GM19099 (cell line): ENCODE data around the gene CFAP70.

Source experiments
- POLR2A ChIP-seq: IDR thresholded peaks from 3 replicates; pipeline ENCODE4 v1.6.1; 2011; ENCODE audit warnings: low read depth; ENCODE audit not compliant: insufficient read length; ENCODE audit errors: extremely low read depth

Gene CFAP70

DNA sequence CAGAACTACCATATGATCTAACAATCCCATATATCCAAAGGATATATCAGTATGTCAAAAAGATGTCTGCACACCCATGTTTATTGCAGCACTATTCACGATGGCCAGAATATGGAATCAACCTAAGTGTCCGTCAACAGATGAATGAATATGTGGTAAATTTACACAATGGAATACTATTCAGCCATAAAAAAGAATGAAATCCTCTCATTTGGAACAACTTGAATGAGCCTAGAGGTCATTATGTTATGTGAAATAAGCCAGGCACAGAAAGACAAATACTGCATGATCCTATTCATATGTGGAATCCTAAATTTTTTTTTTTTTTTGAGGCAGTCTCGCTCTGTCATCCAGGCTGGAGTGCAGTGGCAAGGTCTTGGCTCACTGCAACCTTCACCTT lies 6.3 kb upstream of the CFAP70 start:
- no peak for TF ChIP-seq POLR2A

DNA sequence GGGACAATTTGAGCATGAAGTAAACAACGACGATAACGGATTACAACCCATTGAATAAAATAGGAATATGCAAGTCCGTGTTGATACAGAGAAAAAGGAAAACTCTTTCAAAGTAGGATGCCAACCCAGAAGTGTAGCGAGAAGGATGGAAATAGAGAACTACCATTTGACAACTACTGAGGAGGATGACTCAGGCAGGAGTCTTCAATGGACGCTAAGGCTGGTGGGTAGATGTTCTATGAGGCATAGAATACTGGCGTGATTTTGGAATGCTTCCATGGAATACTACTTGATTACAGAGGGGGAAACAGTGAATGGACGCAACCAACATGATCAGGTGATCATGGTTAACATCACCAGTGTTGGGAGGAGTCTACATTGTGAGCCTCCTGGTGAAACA lies 828 bp upstream of the CFAP70 start:
- TF ChIP-seq POLR2A: no peak

DNA sequence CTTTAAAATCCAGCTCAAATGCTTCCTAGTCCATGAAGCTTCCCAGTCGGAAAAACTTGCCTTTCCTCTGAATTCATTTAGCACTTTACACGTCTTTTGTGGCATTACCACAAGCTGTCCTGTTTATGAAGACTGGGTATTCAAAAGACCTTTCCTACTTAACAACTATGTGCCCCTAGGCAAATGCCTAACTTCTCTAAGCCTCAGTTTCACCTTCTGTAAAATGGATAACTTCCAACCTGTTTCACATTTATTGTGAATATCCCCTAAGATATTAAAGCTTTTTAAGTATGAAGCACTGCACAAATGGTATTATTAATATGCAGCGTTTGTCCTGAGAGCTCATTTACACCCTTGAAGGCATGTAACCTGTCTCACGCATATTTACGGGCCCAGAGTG lies 843 bp downstream of the CFAP70 start:
- TF ChIP-seq POLR2A: no peak

DNA sequence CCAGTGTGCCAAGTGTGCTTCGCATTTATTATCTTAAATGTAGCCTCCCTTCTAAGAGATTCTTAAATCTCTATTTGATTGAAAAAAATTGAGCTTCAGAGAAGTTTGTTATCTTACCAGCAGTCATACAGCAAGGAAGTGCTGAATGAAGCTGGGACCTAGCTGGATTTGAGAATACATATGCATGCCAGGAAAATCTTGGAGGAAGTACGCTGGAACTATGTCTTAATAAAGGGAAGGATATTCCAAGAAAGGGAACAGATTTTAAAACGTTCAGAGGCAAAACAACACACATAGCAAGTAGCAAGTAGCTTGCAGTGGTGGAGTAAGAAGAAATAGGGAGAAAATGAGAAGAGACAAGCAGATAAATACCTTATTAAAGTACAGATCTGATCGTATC lies 1.5 kb downstream of the CFAP70 start:
- TF ChIP-seq POLR2A: no peak

DNA sequence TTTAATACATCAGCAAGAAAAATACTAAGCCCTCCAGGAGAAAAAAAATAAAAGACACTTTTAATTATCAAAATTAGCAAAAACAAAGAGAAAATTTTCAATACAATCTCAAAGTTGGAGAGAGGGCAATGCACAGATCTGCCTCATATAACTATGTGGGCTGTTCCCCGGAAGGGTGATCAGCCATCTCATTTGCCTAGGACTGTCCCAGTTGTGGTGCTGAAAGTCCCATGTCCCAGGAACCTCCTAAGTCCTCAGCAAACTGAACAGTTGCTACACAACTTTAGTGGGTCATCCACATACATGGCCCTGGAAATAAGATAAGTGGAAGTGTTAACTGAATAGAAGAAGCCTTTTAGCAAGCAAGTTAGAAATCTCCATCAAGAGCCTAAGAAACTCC lies 14.4 kb downstream of the CFAP70 start:
- no peak for TF ChIP-seq POLR2A

DNA sequence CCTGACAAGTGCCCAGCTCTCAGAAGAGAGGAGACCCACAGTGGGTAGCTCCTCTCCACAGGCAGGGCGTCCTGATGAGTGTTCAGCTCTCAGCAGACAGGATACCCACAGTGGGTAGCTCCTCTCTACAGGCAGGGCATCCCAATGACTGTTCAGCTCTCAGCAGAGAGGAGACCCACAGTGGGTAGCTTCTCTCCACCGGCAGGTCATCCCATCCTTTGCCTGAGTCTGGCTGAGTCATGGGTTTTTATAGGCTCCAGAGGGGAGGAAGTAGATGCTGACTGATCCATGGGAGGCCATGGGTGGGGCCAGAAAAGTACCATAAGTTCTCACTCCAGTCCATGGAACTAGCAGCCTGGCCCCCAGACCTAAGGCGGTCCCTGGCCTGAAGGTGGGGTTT lies 18.5 kb downstream of the CFAP70 start:
- no peak for TF ChIP-seq POLR2A

DNA sequence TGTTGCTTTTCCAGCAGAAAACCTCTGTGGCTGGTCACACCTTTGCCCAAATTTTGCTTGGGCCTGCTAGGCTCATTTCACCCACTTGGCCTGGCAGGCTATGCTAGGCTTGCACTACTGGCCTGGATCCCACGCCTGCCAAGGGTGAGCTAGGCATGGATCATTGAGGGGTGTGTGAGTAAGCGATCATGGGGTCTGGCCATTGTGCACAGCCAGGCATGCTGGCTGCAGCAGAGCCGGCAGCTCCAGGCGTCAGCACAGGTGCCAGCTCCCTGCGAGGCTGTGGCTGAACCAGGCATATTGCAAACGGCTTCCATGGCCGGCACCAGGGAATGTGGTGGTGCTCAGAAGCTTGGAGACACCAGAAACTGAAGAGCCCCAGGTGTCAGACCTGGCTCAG lies 19.2 kb downstream of the CFAP70 start:
- no peak for TF ChIP-seq POLR2A

DNA sequence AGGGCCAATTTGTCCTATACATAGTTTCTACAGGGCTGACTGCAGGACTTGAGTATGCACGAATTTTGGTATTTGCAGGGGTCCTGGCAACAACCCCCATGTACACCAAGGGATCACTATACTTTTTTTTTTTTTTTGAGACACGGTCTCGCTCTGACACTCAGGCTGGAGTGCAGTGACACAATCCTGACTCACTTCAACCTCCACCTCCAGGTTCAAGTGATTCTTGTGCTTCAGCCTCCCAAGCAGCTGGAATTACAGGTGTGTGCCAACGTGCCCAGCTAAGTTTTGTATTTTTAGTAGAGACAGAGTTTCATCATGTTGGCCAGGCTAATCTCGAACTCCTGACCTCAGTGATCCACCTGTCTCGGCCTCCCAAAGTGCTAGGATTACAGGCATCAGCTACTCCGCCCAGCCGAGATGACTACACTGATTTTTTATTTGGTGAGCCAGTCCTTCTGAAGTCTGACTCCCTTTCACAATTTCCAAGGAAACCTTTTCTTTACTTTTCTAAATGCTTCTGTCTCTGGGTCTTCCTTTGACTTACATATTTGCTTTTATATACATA lies 19.8 kb downstream of the CFAP70 start:
- TF ChIP-seq POLR2A: no peak

DNA sequence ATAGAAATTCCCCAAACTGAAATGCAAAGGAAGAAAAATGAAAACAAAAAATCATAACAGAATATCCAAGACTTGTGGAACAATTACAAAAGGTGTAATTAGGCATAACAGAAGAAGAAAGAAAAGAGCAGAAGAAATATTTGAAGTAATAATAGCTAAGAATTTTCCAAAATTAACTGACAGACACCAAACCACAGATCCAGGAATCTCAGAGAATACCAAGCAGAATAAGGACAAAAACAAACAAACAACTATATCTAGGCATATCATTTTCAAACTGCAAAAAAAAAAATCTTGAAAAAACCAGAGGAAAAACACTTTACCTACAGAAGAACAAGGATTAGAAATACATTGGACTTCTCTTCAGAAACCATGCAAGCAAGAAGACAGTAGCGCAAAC lies 25.5 kb downstream of the CFAP70 start:
- no peak for TF ChIP-seq POLR2A

DNA sequence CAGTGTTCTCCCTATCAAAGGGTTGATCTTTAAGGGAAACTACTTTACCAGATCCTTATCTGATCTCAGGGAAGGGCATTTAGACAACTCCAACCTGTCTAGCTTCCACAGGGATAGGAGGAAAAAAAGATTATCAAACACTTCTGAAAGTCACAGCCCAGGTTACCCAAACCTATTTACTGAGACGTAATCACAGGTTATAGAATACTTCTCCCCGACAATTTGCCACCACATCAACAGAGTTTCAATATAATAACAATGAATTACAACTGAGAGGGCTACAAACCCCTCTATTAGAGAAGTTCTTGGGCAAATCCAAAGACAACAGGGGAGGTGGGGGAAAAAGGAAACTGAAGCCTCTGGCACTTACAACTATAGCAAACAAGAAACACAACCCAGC lies 26.3 kb downstream of the CFAP70 start:
- no peak for TF ChIP-seq POLR2A

DNA sequence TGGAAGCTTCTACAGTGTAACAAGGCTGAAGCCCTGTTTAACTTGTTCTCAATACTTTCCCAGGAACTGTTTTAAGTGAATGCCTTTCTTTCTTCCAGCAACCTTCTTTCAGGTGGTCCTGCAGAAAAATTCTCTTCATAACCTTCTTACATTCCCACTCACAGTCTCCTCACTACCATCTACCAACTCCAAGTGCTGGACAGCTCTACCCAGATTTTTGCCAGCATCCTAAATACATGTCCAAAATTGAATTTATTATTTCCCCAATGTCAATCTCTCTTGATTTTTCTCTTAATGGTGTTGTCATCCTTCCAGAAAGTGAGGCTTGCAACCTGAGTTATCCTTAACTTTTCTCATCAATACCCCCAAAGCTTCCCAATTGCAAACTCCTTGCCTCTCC lies 48.2 kb downstream of the CFAP70 start:
- no peak for TF ChIP-seq POLR2A

DNA sequence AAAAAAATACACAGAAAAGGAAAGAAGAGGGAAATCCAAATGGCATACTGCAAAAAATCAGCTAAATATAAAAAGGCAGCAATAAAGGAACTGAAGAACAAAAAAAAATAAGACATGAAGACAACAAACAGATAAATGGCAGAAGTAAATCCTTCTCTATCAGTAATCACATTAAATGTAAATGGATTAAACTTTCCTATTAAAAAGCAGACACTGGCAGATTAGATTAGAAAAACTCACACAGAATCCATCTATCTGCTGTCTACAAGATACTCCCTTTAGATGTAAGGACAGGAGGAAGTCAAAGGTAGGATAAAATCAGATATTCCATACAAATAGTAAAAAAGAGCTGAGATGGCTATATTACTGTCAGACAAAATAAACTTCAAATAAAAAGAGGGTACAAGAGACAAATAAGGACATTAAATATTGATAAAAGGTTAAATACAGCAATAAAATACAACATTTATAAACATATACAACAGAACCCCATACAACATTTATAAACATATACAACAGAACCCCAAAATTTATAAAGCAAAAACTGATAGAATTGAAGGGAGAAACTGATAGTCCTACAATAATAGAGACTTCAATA lies 51.4 kb downstream of the CFAP70 start:
- no peak for TF ChIP-seq POLR2A

DNA sequence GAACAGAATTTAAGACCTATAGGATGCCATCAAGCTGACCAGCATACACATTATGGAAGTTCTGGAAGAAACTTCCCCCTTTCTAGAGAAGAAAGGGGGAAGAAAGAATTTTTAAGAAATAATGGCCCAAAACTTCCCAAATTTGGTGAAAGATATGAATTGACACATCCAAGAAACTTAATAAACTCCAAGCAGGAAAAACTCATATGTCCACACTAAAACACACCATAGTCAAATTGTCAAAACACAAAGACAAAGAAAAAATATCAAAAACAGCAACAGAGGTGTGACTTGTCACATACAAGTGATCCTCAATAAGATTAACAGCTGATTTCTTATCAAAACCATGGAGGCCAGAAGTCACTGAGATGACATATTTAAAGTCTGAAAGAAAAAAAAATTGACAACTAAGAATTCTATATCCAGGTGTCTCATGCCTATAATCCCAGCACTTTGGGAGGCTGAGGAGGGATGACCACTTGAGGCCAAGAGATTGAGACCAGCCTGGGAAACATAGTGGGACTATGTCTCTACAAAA lies 52.4 kb downstream of the CFAP70 start:
- no peak for TF ChIP-seq POLR2A

DNA sequence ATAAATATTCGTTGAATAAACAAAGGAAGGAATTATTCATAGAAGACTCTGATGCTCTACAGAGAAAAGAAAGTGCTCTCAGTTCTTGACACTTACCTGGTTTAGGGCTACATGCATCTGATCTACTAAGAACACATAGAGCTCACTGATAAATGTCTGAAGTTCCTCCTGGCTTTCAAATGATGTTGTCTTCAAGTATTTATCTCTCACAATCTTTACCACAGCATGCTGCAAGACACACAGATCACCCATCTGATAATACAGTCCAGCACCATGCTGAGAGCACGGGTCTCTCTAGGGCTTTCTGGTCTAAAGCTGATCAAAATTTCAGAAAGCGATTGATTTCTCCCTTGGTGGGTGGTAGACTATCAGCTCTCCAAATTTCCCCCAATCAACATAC lies 61.7 kb downstream of the CFAP70 start:
- no peak for TF ChIP-seq POLR2A

DNA sequence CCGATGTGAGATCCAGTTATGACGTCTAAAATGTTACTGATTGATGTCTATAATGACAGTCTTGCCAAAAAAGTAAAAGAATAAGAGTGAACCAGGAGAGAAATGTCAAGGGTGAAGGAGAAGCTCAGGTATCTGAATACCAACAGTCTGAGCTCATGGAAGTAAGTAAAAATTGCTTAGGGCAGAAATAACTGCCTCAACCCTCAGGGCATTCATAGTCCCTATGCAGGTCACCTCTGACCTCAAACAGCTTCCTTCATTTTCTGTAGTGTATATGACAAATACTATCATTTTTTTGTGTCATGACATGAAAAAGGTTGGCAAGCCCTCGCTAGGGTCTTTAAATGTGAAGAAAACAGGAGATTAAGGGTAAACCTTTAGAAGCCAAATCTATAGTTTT lies 65.2 kb downstream of the CFAP70 start:
- no peak for TF ChIP-seq POLR2A

DNA sequence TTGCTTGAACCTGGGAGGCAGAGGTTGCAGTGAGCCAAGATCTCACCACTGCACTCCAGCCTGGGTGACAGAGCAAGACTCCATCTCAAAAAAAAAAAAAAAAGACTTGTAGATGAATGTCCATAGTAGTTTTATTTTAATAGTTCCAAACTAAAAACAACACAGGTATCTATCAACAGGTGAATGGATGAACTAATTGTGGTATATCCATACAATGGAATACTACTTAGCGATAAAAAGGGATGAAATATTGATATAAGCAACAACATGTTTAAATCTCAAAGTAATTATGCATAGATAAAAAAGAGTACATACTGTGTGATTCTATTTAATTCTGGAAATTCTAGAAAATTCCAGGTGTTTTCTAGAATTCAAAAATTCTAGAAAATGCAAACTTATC lies 68.7 kb downstream of the CFAP70 start:
- no peak for TF ChIP-seq POLR2A

DNA sequence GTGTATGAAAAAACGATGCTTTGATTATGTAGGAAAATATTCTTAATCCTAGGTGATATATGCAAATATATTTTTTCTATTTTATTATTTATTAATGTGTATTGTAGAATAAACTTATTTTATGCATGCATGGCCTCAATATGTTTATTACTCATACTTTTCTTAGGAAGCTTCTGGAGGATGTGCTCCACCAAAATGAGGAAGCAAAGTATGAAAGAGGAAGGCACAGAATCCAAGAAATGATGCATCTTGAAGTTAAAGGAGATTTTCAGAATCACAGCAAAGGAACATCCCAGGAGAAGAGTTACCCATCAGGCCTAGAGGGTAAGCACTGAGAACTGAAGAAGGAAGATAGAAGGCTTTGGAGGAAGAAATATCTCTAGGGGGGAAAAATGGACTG lies 71.2 kb downstream of the CFAP70 start:
- TF ChIP-seq POLR2A: no peak
